A673 (cell line): Measurements from ENCODE around the gene LY6G5C. TPM values are rescaled to one million over a fixed set of nuclear protein-coding genes. Genes with fewer than 3 reads are reported as not detected.

Experiments
- BruUV-seq: library from RNA; stranded (reverse); fragments of 400-500 nt; replicated peaks from 2 replicates; lab custom pipeline; 2021; lab: Mats Ljungman, UMichigan
- CTCF ChIA-PET: fragments of 300-600 bp; sonication (Branson Sonifier 250); formaldehyde crosslinking; loops from one replicate; lab custom pipeline; 2022; ENCODE audit warnings: antibody characterized with exemption; lab: Charles Lee
- POLR2A ChIA-PET: fragments of 300-600 bp; sonication (Branson Sonifier 250); formaldehyde crosslinking; loops from one replicate; lab custom pipeline; 2022; ENCODE audit warnings: antibody characterized with exemption; ENCODE audit not compliant: low non-redundant PET; lab: Charles Lee
- DNase-seq: peaks from one replicate; pipeline ENCODE4 v3.0.0-alpha.2; 2015; ENCODE audit warnings: low spot score
- H3K27ac ChIP-seq: fragments of 200-600 bp; sonication (generic); 2 replicates; pipeline ENCODE4 v1.5.1; 2016; ENCODE audit warnings: mixed run types, low read depth, mild to moderate bottlenecking, mixed read lengths, antibody characterized with exemption, low read length; ENCODE audit not compliant: poor library complexity, severe bottlenecking
- H3K27me3 ChIP-seq: fragments of 200-600 bp; sonication (generic); replicated peaks from 2 replicates; pipeline ENCODE4 v1.6.1; 2017; ENCODE audit warnings: mixed run types, low read depth, mild to moderate bottlenecking, mixed read lengths, antibody characterized with exemption, low read length; ENCODE audit not compliant: insufficient read depth, poor library complexity
- H3K36me3 ChIP-seq: fragments of 200-600 bp; sonication (generic); 2 replicates; pipeline ENCODE4 v1.6.1; 2016; ENCODE audit warnings: mixed run types, mild to moderate bottlenecking, mixed read lengths, antibody characterized with exemption, low read length; ENCODE audit not compliant: insufficient read depth, poor library complexity, severe bottlenecking
- H3K4me1 ChIP-seq: fragments of 200-600 bp; sonication (generic); 2 replicates; pipeline ENCODE4 v1.6.1; 2017; ENCODE audit warnings: mixed run types, mild to moderate bottlenecking, mixed read lengths, antibody characterized with exemption, low read length; ENCODE audit not compliant: insufficient read depth, poor library complexity, severe bottlenecking
- H3K4me3 ChIP-seq: fragments of 200-600 bp; sonication (generic); 2 replicates; pipeline ENCODE4 v1.5.1; 2016; ENCODE audit warnings: low read depth, mixed run types, mild to moderate bottlenecking, mixed read lengths, low read length; ENCODE audit not compliant: poor library complexity, severe bottlenecking
- H3K9me3 ChIP-seq: fragments of 200-600 bp; sonication (generic); 2 replicates; pipeline ENCODE4 v1.6.1; 2016; ENCODE audit warnings: mixed run types, low read depth, mild to moderate bottlenecking, mixed read lengths, antibody characterized with exemption, low read length; ENCODE audit not compliant: poor library complexity, severe bottlenecking
- EZH2 ChIP-seq: fragments of 200-600 bp; sonication (generic); IDR thresholded peaks from 2 replicates; pipeline ENCODE4 v1.6.1; 2017; ENCODE audit warnings: borderline replicate concordance, low read depth, mild to moderate bottlenecking, mixed read lengths, antibody characterized with exemption, low read length; ENCODE audit not compliant: poor library complexity, severe bottlenecking
- intact Hi-C: fragments of 100-400 bp; cut with micrococcal nuclease; formaldehyde crosslinking; loops from one replicate; pipeline ENCODE4 v1.10.0; 2022; ENCODE audit not compliant: unreplicated experiment
- total RNA-seq: library from RNA; stranded (reverse); gene quantifications from 2 replicates; pipeline ENCODE4 v1.2.3, GENCODE V29; 2021
- TF ChIP-seq, protein P1 (sequence below): fragments of 300-800, 200-600 bp; sonication (generic); conservative IDR thresholded peaks from 2 replicates; pipeline ENCODE4 v1.5.1; 2017; ENCODE audit warnings: low read depth, mild to moderate bottlenecking, antibody characterized with exemption, low read length, moderate library complexity, mixed read lengths

Gene LY6G5C
- total RNA-seq, 1 experiment from 2014 or later: 6.8 TPM

DNA sequence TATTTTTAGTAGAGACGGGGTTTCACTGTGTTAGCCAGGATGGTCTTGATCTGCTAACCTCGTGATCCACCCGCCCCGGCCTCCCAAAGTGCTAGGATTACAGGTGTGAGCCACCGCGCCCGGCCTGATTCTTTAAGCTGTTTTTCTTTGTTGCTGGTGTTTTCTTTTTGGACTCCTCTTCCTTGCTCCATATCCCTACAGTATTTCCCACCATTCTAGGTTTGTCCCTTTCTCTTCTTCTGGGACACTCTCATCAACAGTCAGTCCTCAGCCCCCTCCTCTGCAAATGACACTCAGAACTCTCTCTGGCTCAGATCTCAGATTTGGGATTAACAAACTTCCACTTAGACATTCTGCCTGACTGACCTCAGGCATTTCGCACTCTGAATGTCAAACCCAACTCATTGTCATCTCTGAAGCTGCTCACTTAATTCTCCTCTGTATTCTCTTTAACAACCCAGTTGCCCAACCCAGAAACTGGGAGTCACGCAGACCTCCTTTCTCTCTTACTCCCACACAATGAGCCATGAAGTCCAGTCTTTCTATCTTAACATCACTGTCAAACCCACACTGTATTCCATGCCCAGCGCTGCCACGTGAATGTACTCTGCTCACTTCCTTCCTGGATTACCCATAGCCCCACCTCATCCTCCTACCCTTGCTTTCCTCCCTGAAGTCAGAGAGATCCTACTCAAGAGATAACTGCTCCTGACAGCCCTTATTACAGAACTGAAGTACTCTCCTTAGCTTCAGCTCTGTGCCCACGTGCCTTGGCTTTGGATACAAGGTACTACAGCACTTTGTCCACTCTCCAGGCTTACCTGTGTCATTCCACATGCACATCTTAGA is 44.9 kb upstream of the LY6G5C start:
- peaks cover 11% of the 10 kb centered on the region for H3K4me1 ChIP-seq
- ChIA-PET CTCF (no interaction called here), POLR2A (interaction anchor here (0.7 kb wide), 1 partner anchor 119 kb away, joined by 3 read pairs; no protein-coding TSS in a partner anchor)
- intact Hi-C loops: no loop called here
- no peaks in the 10 kb centered on the region for H3K27me3 ChIP-seq
- H3K27ac ChIP-seq: no peak overlapping the region
- no peaks in the 10 kb centered on the region for H3K9me3 ChIP-seq
- TF ChIP-seq, protein P1, sequence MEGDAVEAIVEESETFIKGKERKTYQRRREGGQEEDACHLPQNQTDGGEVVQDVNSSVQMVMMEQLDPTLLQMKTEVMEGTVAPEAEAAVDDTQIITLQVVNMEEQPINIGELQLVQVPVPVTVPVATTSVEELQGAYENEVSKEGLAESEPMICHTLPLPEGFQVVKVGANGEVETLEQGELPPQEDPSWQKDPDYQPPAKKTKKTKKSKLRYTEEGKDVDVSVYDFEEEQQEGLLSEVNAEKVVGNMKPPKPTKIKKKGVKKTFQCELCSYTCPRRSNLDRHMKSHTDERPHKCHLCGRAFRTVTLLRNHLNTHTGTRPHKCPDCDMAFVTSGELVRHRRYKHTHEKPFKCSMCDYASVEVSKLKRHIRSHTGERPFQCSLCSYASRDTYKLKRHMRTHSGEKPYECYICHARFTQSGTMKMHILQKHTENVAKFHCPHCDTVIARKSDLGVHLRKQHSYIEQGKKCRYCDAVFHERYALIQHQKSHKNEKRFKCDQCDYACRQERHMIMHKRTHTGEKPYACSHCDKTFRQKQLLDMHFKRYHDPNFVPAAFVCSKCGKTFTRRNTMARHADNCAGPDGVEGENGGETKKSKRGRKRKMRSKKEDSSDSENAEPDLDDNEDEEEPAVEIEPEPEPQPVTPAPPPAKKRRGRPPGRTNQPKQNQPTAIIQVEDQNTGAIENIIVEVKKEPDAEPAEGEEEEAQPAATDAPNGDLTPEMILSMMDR: no peak
- no peak for TF ChIP-seq EZH2
- no peak for DNase-seq
- no peak overlapping the region for H3K4me3 ChIP-seq
- peaks cover 20% of the 10 kb centered on the region for H3K36me3 ChIP-seq
- BruUV-seq: no TSS peak

DNA sequence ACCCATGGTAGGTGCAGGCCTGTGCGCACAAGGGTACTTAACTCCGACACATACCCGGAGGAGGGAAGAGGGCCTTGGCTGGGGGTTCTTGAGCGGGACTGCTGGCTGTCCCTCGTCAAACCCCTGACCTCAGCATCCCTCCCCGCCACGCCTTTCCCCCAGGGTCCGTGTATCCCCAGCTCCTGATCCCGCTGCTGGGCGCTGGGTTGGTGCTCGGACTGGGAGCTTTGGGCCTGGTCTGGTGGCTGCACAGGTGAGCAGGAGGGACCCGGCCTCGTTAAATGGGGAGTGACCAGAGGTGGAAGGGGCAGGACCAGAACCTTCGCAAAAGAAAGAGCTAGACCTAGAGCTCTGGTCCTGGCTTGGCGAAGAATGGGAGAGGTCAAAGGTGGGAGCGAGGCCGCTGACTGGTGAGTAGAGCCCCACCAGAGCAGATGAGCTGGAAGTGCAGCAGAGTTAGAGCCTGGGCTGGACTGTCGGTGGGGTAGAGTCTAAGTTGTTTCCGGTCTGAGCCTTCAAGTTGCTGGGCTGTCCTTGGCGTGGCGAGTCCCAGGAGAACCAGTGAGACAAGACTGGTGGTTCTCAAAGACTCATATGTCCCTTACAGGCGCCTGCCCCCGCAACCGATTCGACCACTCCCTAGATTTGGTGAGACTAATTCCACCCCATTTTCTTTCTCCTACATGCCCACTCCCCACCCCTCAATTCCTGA is 43.3 kb upstream of the LY6G5C start:
- Histone ChIP-seq H3K36me3 (peaks cover 19% of the 10 kb centered on the region), H3K4me1 (peaks cover 6% of the 10 kb centered on the region), H3K9me3 (no peaks in the 10 kb centered on the region), H3K4me3 (no peak overlapping the region), H3K27ac (no peak overlapping the region), H3K27me3 (no peaks in the 10 kb centered on the region)
- ChIA-PET CTCF (no interaction called here), POLR2A (no interaction called here)
- no peak for DNase-seq
- no TSS peak for BruUV-seq
- intact Hi-C loops: no loop called here
- TF ChIP-seq, protein P1: no peak
- no peak for TF ChIP-seq EZH2

DNA sequence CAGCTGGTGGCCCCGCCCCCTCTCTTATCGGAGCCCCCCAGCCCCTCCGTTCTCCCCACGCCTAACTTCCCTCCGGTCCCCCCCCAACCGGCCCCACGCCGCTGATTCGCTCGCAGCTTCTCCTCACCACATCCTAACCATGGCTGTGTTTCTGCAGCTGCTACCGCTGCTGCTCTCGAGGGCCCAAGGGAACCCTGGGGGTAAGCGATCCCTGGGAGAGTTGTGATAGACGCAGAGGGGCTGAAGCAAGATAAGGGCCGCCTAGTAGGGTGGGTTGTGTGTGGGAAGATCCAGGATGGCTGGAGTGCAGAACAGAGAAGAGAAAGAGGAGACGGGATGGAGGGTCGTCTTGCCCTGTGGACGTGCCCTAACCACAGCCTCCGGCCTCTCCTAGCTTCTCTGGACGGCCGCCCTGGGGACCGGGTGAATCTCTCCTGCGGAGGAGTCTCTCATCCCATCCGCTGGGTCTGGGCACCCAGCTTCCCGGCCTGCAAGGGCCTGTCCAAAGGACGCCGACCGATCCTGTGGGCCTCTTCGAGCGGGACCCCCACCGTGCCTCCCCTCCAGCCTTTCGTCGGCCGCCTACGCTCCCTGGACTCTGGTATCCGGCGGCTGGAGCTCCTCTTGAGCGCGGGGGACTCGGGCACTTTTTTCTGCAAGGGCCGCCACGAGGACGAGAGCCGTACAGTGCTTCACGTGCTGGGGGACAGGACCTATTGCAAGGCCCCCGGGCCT is 42.5 kb upstream of the LY6G5C start, which contains the start of gene MPIG6B:
Gene MPIG6B (plus strand): TSS at position 129 of the 735 bp plus-strand sequence. CDS start 11 bp downstream, at position 140.
- no TSS peak for BruUV-seq
- H3K4me3 ChIP-seq: no peak within 1 kb of the TSS
- H3K27me3 ChIP-seq: no peaks in the 10 kb centered on the region
- no peak for DNase-seq
- H3K36me3 ChIP-seq: peaks cover 18% of the 10 kb centered on the region
- intact Hi-C loops: no loop called here
- ChIA-PET CTCF (no interaction called here), POLR2A (no interaction called here)
- no peaks in the 10 kb centered on the region for H3K9me3 ChIP-seq
- no peaks in the 10 kb centered on the region for H3K4me1 ChIP-seq
- TF ChIP-seq EZH2: no peak
- TF ChIP-seq, protein P1: no peak
- no peak within 1 kb of the TSS for H3K27ac ChIP-seq
